GM21576 (cell line): ENCODE measurements around the gene TNMD.
A peak's percentile ranks its signal among the peaks of the same experiment; 100 is the strongest.
"Not testable (repeated sequence)": the region's sequence is repeated elsewhere in the genome, so short reads cannot be mapped to it uniquely, and the experiment has no call there.

Source experiments
- ATAC-seq: cut with Tn5 transposase; IDR thresholded peaks from one replicate; pipeline ENCODE4 v1.9.1; 2021; ENCODE audit warnings: mild to moderate bottlenecking, moderate library complexity; ENCODE audit not compliant: unreplicated experiment

TNMD gene

DNA sequence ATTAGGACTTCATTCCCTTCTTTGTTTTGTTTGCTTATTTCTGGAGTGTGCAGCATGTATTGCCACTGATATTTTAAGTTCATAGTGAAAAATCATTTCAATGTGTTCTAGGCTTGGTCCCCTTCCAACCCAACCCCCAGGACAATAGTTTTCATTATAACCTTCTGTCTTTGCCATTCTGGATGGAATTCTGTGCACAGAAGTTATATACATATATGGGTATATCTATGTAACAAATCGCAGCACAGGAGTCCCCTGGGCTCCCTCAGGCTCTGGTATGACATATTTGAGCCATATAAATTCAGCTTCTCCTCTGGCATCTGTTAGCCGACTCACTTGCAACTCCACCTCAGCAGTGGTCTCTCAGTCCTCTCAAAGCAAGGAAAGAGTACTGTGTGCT is at the start of gene TNMD:
TNMD (plus strand) TSS at position 326 of the 400 bp plus-strand sequence. CDS start 83 bp downstream, outside the sequence.
- ATAC-seq, result no peak

DNA sequence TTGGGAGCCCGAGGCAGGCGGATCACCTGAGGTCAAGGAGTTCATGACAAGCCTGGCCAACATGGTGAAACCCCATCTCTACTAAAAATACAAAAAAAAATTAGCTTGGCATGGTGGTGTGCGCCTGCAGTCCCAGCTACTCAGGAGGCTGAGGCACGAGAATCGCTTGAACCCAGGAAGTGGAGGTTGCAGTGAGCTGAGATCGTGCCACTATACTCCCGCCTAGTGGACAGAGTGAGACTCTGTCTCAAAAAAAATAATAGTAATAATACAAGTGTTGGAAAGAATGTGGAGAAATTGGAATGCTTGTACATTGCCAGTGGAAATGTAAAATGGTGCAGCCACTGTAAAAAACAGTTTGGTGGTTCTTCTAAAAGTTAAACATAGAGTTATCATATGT is 19.2 kb upstream of the TNMD start:
- ATAC-seq, result not testable (repeated sequence)

DNA sequence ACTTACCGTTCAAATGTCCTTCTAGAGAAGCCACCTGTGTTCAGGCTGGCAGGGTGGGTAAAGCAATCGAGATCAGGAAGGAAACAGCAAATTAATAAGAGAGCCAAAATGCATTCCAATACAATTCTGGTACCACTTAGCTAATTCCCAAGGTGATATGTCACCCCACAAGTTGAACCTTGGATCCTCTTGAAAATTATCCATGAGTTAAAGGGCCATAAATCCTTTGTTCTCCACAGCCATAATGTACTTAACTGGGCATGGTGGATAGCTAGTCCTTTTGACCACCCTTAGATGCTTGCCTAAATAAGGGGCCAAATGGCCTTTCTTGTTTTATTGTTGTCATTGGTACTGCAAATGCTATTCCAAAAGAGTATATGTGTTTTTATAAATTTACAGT is 2.0 kb downstream of the TNMD start:
- no peak for ATAC-seq

DNA sequence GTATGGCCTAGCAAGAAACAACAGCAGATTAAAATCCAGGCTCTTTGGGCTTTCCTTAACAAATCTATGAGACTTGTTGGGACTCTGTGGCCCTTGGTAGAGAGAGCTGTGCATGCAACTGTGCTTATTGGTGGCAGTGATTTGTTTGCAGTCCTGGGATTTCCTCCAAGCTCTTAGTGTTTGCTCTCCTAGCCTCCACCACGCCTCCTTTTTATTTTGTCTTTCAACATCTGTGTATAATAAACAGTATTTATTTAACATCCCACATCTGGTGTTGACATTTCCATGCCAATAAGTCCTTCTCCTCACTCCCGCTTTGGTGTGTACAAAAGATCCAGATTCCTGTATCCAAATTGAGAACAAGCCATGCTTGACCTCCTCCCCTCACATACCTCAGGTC is 3.1 kb downstream of the TNMD start:
- ATAC-seq, result no peak

DNA sequence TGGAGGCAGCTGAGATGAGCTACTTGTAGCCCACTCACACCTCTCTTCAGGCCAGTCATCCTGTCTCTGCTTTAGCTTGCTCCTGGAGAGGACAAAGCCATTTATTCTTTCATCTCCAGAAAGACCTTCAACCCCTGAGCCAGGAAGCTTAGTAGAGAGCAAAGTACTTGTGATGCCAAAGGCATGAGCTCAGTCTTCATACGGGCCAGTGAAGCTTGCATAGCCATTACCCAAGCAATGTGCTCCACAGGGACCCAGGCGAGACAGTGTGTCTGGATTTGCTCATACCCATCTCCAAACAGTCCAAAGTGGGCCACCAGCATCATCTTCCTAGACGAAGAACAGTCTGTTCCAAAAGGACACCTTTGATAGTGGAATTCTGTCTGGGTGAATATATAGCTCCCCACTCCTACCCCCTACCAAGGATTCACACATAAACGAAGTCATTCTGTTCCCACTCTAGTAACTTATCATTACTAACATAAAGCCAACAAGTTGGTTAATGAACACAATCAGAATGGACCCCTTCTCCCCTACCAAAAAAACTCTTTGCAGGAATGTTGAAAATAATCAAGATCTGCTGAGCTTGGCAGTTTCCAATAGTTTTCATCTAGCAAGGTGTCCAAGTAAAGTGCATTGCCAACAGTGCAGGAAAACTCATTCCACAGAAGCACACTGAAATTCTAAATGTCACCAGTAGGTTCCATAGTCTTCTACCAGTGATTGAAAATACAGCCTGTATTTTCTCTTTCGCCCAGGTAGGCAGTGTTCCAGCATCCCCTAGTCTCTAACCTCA is 6.7 kb downstream of the TNMD start:
- ATAC-seq, result no peak

DNA sequence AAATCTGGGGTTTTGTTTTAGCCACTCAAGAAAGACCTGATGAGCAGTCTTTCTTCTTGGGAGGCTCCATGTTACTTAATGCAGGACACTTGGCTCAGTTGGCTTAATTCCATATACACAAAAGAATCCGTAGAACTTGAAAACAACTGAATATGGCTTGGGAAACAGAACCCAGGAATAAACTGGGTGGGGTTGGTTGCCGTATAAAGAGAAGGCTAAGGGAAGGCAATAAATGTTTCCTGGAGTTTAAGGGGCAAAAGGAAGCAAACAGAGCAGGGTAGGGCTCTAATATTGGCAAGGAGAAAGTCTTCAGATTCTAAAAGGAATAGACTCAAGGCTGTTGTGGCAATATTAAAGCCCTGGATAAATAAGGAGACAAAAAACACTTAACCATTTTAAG is 8.4 kb downstream of the TNMD start:
- ATAC-seq, result no peak

DNA sequence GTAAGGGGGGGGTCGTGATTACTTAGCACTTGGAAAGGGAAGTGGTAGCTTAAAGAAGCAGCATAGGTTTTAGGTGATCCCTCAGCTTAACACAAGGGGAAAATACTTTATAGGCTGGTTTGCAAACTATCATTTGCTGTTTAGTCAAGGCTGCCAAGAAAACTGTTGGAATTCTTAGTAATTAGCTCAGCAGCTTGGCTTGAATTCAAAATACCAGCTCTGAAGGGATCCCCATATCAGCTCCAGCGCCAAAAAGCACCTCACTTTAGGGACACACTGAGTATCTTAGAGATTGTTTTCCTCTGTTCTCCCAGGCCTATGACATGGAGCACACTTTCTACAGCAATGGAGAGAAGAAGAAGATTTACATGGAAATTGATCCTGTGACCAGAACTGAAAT is 8.8 kb downstream of the TNMD start:
- no peak for ATAC-seq

DNA sequence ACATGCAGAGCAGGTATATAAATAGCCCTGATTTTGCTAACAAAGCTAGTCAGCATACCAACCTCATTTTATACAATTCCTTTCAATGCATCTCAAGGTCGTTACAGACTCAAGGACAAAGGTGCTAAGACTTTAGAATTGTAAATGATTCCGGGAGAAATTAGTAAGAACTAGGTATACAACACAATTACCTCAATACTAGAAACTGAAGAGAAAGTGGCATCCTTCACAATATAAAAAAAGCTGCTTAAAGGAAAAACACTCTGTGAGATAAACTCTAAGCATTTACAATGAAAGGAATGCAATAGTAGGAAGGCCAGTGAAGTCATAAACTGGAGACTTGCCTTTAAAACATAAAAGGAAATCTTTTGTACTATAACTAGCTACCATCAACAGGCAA is 11.9 kb downstream of the TNMD start:
- ATAC-seq, result no peak

DNA sequence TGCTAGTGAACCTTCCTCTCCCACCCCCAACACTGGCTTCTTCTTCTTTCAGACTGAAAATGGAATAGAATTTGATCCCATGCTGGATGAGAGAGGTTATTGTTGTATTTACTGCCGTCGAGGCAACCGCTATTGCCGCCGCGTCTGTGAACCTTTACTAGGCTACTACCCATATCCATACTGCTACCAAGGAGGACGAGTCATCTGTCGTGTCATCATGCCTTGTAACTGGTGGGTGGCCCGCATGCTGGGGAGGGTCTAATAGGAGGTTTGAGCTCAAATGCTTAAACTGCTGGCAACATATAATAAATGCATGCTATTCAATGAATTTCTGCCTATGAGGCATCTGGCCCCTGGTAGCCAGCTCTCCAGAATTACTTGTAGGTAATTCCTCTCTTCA is 14.7 kb downstream of the TNMD start:
- no peak for ATAC-seq

DNA sequence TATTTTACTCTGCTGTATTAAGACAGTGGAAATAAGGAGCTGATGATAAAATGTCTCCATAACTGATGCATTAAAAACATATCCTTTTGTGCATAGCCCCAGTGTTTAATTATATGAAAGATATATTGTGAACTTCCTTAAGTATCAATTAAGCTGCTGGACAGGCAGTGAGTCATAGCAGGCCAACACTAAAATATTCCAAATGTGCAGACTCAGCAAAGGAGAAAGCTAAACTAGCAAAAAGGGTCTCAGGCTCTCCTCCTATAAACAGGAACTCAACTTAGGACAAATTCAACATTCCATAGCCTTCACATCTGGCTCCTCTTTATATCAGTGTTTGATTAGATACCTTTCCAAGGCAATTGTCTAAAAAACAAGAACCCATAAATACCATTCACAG is 15.6 kb downstream of the TNMD start:
- ATAC-seq, result no peak

DNA sequence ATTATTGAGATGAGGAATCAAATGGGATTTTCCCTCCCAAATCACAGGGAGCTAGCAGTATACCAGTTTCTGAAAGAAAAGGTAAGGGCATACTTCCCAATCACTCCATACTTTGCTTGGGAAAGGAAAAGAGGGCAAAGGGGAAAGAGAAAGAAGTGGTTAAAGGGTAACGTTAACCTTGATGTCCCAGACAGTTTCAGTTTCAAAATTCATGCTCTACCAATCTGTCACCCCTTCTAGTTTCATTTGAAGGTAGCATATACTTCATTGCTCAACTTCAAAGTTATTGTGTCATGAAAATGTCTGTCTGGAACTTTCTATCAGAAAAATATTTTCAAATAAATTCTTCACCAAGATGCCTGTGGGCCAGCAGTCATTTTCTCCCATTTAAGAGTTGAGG is 16.0 kb downstream of the TNMD start:
- no peak for ATAC-seq

DNA sequence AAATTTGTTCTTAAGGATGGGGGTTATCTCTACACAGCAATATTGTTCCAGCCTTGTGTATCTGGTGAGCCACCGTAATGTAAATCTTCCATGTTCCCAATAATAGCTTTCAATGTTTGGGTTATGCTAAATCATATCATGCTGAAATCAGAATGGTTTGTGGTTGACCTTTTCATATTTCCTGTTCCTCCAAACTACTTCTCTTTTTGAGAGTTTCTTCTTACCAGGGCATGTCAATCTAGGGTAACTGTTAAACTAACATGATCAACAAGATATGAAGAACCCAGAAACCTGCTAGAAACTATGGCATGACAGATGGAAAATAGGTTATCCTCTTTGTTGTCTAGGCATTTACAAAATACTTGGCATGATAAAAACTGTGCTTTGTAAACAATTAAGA is 22.0 kb downstream of the TNMD start:
- ATAC-seq, result no peak

DNA sequence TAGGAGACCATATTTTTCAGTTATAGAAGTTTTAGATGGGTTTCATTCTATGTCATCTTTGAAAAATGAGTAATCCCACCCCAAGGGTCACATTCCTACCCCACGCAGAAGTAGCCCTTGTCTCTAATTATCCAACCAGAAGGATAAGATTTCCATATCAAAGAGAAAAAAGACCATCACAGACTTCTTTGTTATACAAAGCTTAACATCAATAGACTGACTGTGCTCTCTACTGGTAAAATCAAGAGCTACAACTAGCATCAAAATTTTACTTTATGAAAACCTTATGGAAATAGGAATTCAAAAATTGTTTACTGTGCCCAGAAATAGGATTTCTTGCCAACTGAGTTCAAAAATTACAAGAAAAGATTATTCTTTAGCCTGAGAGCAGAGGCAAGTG is 24.9 kb downstream of the TNMD start:
- no peak for ATAC-seq

DNA sequence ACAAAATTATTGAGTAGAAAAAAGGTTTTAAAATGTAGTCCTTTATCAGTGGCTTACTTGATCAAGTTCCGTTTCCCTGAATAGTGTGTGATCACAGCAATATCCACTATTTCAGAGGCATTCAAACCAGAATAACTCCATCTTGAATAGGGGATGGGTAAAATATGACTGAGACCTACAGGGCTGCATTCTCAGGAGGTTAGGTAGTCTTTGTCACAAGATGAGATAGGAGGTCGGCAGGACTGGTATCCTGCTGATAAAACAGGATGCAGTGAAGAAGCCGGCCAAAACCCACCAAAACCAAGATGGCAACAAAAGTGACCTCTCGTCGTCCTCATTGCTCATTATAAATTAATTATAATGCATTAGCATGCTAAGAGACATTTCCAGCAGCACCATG is 27.2 kb downstream of the TNMD start:
- no peak for ATAC-seq

DNA sequence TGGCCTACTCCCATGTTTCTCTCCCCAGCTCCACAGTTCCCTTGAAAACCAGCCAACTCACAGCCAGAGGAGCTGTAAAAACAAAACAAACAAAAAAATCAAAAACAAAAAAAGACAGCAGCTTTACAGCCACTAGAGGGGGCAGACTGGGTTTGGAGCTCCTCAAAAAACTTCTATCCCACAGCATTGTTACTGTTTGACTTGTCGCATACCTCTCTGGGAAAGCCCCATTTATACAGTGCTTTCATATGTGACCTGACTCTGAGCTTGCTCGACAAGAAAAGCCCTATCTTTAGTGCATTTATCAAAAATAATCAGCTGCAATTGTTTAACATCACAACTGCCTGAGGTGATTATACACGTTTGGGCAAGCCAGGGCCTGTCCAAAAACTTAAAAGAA is 30.3 kb downstream of the TNMD start:
- peak; percentile 98 for ATAC-seq

DNA sequence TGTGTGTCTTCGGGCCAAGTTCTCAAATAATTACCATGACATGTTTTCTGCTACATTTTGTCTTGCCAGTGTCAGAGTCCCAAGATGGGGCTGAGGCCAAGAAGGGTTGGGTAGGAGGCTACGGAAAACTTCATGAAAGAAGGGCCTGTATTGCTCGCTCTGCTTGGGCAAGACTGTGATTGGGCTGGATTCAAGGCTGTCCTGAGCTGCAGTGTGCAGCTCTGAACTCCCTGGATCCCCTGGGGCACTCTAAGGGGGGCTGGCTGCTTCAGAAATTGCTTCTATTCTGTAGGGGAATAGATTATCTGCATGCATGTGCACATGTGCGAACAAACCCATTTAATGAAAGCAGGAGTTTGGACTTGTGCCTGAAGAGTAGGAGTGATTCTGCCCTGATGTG is 38.3 kb downstream of the TNMD start:
- ATAC-seq, result no peak

DNA sequence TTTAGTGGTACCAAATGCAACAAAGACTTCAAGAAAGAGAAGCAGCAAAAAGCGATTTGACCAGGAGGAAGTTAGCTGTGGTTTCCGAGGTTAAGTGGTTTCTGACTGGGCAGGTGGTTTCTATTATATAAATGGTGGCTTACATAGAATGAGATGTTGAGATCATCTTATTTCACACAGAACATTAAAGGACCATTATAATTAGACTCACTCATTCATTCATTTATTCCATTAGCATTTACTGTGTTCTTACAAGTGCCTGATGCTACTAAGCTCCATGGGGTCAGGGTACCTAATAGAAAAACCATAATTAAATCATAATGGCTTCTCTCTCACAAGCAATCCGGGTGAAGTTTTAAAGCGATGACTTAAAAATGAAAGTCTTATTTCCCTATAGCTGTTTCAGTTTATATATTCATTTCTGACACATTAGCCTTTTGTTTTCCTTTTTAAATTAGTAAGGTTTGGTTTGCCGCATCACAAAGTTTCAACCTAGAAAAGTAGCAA is 41.3 kb downstream of the TNMD start:
- peak; percentile 94 for ATAC-seq

DNA sequence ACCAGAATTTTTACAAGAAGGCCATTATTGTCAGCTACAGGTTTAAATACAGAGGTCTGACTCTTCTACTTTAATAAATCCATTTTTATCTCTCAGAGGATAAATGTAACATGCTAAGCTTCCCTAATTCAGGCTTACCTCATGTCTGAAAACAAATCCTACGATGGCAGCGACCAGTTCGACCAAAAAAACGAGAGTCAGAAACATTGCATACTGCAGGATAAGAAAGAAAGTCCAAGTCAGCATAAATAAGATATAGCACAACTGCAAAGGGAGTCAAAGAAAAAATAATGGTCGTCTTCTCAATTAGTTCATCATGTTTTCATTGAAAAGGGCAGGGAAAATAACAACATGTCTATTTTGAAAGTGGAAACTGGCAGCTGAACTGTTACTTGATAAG is 50.3 kb downstream of the TNMD start:
- no peak for ATAC-seq

DNA sequence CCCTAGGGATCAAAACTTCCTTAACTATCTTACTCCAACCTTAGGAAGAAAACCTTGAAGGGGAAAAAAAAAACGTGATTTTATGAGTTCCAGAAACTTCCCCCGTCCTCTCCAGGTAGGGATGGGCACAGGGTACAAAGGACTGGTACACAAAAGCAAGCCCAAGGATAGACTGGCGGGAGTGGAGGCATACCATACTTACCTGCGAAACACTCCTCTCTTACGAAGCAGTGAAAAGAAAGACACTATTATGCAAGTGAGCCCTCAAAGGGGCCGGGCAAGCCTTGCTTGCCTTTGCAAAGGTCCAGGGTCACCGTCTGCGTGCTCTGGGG is 51.2 kb downstream of the TNMD start:
- ATAC-seq, result no peak

DNA sequence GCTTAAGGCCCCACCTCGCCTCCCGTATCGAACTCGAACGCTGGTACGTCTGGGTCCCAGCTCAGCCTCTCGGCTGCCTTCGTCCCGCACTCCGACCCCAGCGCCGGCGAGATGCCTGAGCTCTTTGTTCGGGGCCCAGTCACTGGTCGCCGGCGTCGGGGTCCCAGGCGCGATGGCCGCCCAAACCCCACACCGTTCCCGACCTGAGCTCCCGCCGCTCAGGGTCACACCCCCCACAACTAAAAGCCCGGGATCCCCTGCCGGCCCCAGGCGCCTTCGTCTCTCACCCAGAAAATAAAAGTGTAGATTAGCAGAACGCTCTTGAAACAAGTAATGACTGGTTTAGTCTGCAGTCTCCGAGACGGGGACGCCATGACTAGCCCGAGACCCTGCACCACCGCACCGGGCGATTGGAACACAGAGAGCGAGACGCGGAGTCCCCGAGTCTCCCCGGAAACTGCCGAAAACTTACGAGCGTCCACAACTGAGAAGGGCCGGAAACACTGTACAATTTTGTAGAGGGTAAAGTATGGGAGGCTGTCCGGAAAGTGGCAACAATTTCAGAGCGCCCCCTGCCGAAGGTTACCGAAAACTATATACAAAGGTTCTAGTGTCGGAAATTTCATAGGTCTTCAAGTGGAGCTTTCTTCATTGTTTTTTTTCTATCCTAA is 51.7 kb downstream of the TNMD start, which contains the start of gene TSPAN6:
TSPAN6 (minus strand) TSS at position 486 of the 671 bp plus-strand sequence; CDS start at position 374, 112 bp downstream.
- peak; percentile 77 for ATAC-seq

DNA sequence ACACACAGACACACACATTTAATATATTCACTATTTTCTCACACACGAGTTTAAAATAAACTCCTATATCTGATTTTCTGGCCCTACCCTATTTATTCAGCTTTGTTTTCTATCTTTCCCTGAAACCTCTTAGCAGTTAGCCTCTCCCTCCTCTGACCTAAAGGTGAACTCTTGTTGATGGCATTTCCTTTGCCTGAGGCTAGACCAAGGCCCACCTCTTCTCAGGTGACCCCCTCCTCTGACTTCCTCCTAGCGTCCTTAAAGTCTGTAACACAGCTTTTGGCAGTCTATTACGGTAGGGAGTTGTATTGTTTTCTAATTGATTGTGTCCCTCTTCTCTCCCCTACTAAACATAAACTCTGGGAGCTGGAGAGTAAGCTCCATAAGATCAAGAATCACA is 57.6 kb downstream of the TNMD start:
- ATAC-seq, result no peak

DNA sequence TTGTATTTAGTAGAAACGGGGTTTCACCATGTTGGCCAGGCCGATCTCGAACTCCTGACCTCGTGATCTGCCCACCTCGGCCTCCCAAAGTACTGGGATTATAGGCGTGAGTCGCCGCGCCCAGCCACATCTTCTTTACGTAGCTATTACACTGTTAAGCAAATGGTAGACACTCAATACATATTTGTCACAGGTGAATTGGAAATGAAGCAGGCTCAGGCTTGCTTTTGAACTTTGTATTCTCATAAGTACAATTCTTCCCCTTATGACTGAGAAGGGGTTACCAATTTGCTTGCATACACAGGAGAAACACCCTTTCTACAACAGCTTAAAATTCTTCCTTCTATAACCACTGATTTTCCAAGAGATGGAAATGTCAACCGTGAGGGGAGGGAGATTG is 58.5 kb downstream of the TNMD start:
- no peak for ATAC-seq
